ENCODE data around the gene FAM240A.
"Not testable (repeated sequence)": the region's sequence is repeated elsewhere in the genome, so short reads cannot be mapped to it uniquely, and the experiment has no call there.

The FAM240A gene

GRCh38 chr3:46612324-46612723, at the start of gene FAM240A:
Gene FAM240A, plus strand, starts transcription at chr3:46612525. Its CDS starts 159 bp downstream, at chr3:46612684.
- DNase-seq = no peak

- DNase-seq = no peak
Measured at GRCh38 chr3:46564190-46565021, 47.9 kb upstream of the FAM240A start.

GRCh38 chr3:46565077-46565476, 47.2 kb upstream of the FAM240A start:
- DNase-seq = no peak

- DNase-seq = no peak
Measured at GRCh38 chr3:46565607-46566039, 46.7 kb upstream of the FAM240A start.

- no peak for DNase-seq
Measured at GRCh38 chr3:46566040-46566641, 46.2 kb upstream of the FAM240A start, which contains the start of gene LRRC2. Gene LRRC2, minus strand, starts transcription at chr3:46566302. Its CDS starts 14,711 bp downstream, at chr3:46551591.

GRCh38 chr3:46571684-46572083, 40.6 kb upstream of the FAM240A start:
- DNase-seq = no peak

GRCh38 chr3:46573701-46574100, 38.6 kb upstream of the FAM240A start:
- no peak for DNase-seq

- DNase-seq = no peak
Measured at GRCh38 chr3:46574243-46574646, 38.1 kb upstream of the FAM240A start.

GRCh38 chr3:46574881-46575576, 37.3 kb upstream of the FAM240A start:
- DNase-seq = no peak

GRCh38 chr3:46575577-46576222, 36.6 kb upstream of the FAM240A start:
- DNase-seq = no peak

GRCh38 chr3:46576386-46576785, 35.9 kb upstream of the FAM240A start:
- no peak for DNase-seq

- DNase-seq = no peak
Measured at GRCh38 chr3:46576879-46577278, 35.4 kb upstream of the FAM240A start.

- DNase-seq = not testable (repeated sequence)
Measured at GRCh38 chr3:46577580-46578249, 34.6 kb upstream of the FAM240A start.

- DNase-seq = no peak
Measured at GRCh38 chr3:46578973-46579755, 33.2 kb upstream of the FAM240A start.

- no peak for DNase-seq
Measured at GRCh38 chr3:46579756-46580286, 32.5 kb upstream of the FAM240A start.

- no peak for DNase-seq
Measured at GRCh38 chr3:46580675-46581074, 31.6 kb upstream of the FAM240A start.

GRCh38 chr3:46584598-46585467, 27.5 kb upstream of the FAM240A start:
- DNase-seq = no peak

- DNase-seq = no peak
Measured at GRCh38 chr3:46585799-46586693, 26.3 kb upstream of the FAM240A start.

- no peak for DNase-seq
Measured at GRCh38 chr3:46586738-46587246, 25.5 kb upstream of the FAM240A start.

All from NCI-H1105 (cell line).